Activated naive CD4-positive, alpha-beta T cell treated with anti-CD3 and anti-CD28 coated beads, Interleukin-2, amount 50 U/mL, for 72 hours (primary cell): ENCODE data around the gene NR2F2. TPM values are rescaled to one million over a fixed set of nuclear protein-coding genes. Genes with fewer than 3 reads are reported as not detected.

Experiments
- ATAC-seq, 2 donors: fragments of 150-1000 bp; cut with Tn5 transposase; 2 replicates each; pipeline ENCODE4 v1.10.0; 2021; ENCODE audit warnings: mild to moderate bottlenecking in 2 of 2, moderate library complexity in 2 of 2
- DNase-seq, 2 donors: peaks; one replicate each; pipeline ENCODE4 v3.0.0; 2021 to 2022; ENCODE audit warnings: low spot score in 2 of 2
- H3K27ac Mint-ChIP-seq, 2 donors: one replicate each; pipeline ENCODE4 v1.8.0; 2022; ENCODE audit warnings: mild to moderate bottlenecking in 2 of 2, mixed read lengths in 2 of 2
- H3K36me3 Mint-ChIP-seq, 2 donors: one replicate each; pipeline ENCODE4 v1.8.0; 2022; ENCODE audit warnings: mixed read lengths in 2 of 2
- H3K9me3 Mint-ChIP-seq, 2 donors: one replicate each; pipeline ENCODE4 v1.8.0; 2022; ENCODE audit warnings: mixed read lengths in 2 of 2
- total RNA-seq, 2 donors: library from RNA; stranded (reverse); gene quantifications; one replicate each; pipeline ENCODE4 v1.2.3, GENCODE V29; 2022

Gene NR2F2
- total RNA-seq = not detected

- Mint-ChIP-seq H3K36me3 (peaks cover 7 to 56% of the 10 kb centered on the region in 2 donors), H3K9me3 (peaks cover 0 to 11% of the 10 kb centered on the region in 2 donors), H3K27ac (peak within 1 kb of the TSS in 1 of 2 donors; percentile 93)
- ATAC-seq (peak; percentile 33 to 95), DNase-seq (peak in 1 of 2 donors; percentile 63)
Measured at GRCh38 chr15:96330450-96331143, at the start of gene NR2F2. Gene NR2F2, plus strand, starts transcription at chr15:96330700. Its CDS starts 1,406 bp downstream, at chr15:96332106.

GRCh38 chr15:96285305-96285704 is 45.2 kb upstream of the NR2F2 start:
- DNase-seq (no peak), ATAC-seq (no peak)
- H3K36me3 Mint-ChIP-seq = peaks cover 0 to 10% of the 10 kb centered on the region in 2 donors
- no peak overlapping the region for H3K27ac Mint-ChIP-seq
- H3K9me3 Mint-ChIP-seq = peaks cover 10 to 16% of the 10 kb centered on the region in 2 donors

GRCh38 chr15:96285729-96286254 is 44.7 kb upstream of the NR2F2 start:
- no peak for ATAC-seq
- Mint-ChIP-seq H3K27ac (no peak overlapping the region), H3K36me3 (peaks cover 0 to 10% of the 10 kb centered on the region in 2 donors), H3K9me3 (peaks cover 10 to 16% of the 10 kb centered on the region in 2 donors)
- no peak for DNase-seq

GRCh38 chr15:96290679-96291078 is 39.8 kb upstream of the NR2F2 start:
- Mint-ChIP-seq H3K36me3 (peaks cover 0 to 6% of the 10 kb centered on the region in 2 donors), H3K9me3 (peaks cover 0 to 3% of the 10 kb centered on the region in 2 donors), H3K27ac (no peak overlapping the region)
- DNase-seq = no peak
- ATAC-seq = no peak

GRCh38 chr15:96292635-96293034 is 37.9 kb upstream of the NR2F2 start:
- peaks cover under 1 to 4% of the 10 kb centered on the region in 2 donors for H3K9me3 Mint-ChIP-seq
- H3K27ac Mint-ChIP-seq = no peak overlapping the region
- DNase-seq (no peak), ATAC-seq (no peak)
- peaks cover 2 to 5% of the 10 kb centered on the region in 2 donors for H3K36me3 Mint-ChIP-seq

- no peak overlapping the region for H3K27ac Mint-ChIP-seq
- H3K36me3 Mint-ChIP-seq = peaks cover 6 to 11% of the 10 kb centered on the region in 2 donors
- peaks cover 6 to 12% of the 10 kb centered on the region in 2 donors for H3K9me3 Mint-ChIP-seq
- DNase-seq (no peak), ATAC-seq (no peak)
Measured at GRCh38 chr15:96293441-96293840, 37.1 kb upstream of the NR2F2 start.

DNA sequence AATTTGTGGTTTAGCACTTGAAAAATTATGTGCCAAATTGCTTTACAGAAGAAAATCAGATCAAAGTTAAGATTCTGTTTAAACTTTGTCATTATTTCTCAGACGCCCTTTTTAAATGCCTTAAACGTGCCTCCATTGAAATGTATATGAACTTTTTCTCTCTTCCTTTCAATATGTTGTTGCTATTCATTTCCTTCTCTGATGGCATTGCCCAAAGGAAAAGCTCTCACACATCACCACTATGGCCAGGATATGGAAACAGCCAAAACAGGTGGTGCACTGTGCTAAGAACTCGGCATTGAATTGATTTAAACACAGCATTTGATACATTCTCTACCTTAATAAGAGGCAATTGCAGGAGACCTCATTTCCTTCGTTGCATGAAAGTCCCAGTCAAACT is 35.7 kb upstream of the NR2F2 start:
- Mint-ChIP-seq H3K36me3 (peaks cover 6 to 15% of the 10 kb centered on the region in 2 donors), H3K27ac (no peak overlapping the region), H3K9me3 (peaks cover 6 to 12% of the 10 kb centered on the region in 2 donors)
- no peak for ATAC-seq
- no peak for DNase-seq

- no peak for DNase-seq
- peaks cover 9 to 12% of the 10 kb centered on the region in 2 donors for H3K9me3 Mint-ChIP-seq
- H3K27ac Mint-ChIP-seq = no peak overlapping the region
- ATAC-seq = no peak
- H3K36me3 Mint-ChIP-seq = peaks cover 6 to 16% of the 10 kb centered on the region in 2 donors
Measured at GRCh38 chr15:96296264-96296663, 34.2 kb upstream of the NR2F2 start.

DNA sequence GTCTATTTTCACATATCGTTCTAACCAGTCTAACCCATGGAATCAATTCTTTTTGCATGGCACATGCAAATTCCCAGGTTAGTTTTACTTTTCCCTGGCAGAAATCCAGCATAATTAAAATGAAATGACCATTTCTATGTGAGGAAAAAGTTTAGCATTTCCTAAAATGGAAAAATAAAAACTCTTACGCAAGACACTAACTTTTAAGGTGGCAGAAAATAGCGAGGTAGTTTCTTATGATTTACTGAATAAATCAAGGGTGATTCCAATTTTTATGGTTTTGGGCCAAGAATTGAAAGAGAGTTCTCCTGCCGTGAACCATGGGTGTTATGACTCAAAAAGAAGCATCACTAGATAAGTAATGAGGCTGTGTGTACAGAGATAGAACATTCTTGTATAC is 32.7 kb upstream of the NR2F2 start:
- Mint-ChIP-seq H3K9me3 (peaks cover 9 to 12% of the 10 kb centered on the region in 2 donors), H3K36me3 (peaks cover 6 to 14% of the 10 kb centered on the region in 2 donors), H3K27ac (no peak overlapping the region)
- DNase-seq (no peak), ATAC-seq (no peak)

- ATAC-seq (no peak), DNase-seq (no peak)
- H3K36me3 Mint-ChIP-seq = peaks cover 6 to 12% of the 10 kb centered on the region in 2 donors
- peaks cover 9 to 12% of the 10 kb centered on the region in 2 donors for H3K9me3 Mint-ChIP-seq
- no peak overlapping the region for H3K27ac Mint-ChIP-seq
Measured at GRCh38 chr15:96298217-96298616, 32.3 kb upstream of the NR2F2 start.

DNA sequence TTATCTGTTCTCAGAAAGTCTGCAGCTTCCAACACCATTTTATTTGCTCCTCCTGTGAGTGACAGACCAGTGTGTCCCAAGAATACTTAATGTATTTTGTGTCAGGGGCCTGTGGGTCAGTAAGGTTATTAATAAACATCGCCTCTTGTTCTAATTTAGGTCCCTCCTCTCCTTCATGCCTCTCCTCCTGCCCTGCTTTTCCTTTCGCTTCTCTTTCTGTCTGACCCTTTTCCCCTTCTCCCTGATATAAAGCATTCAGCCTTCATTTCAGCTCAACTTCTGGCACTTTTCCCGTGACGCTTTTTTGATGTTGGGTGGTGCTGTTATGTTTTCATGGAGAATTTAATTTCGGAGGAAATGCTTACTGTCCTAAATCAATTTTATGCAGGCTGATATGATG is 29.7 kb upstream of the NR2F2 start:
- H3K27ac Mint-ChIP-seq = no peak overlapping the region
- peaks cover 9 to 12% of the 10 kb centered on the region in 2 donors for H3K9me3 Mint-ChIP-seq
- H3K36me3 Mint-ChIP-seq = peaks cover 6 to 12% of the 10 kb centered on the region in 2 donors
- DNase-seq (no peak), ATAC-seq (no peak)

- ATAC-seq (no peak), DNase-seq (no peak)
- no peak overlapping the region for H3K27ac Mint-ChIP-seq
Measured at GRCh38 chr15:96303503-96304056, 26.9 kb upstream of the NR2F2 start.

DNA sequence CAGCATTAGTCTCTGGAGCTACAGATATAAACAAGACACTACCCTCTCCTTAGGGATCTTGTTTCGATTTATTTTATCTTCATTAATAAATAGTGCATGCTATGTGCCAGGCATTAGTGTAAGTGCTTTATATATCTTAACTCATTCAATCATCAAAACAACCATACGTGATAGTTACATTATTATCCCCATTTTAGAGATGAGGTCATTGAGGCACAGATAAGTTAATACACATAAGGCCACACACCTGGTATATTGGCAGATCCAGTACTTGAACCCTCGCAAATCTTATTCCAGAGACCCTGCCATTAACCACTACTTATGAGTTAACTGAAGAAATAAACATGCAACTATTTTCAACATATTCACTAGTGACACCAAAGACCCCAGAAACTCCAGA is 25.7 kb upstream of the NR2F2 start:
- H3K9me3 Mint-ChIP-seq = peaks cover 0 to 7% of the 10 kb centered on the region in 2 donors
- peaks cover 0 to under 1% of the 10 kb centered on the region in 2 donors for H3K36me3 Mint-ChIP-seq
- DNase-seq = no peak
- no peak overlapping the region for H3K27ac Mint-ChIP-seq
- no peak for ATAC-seq

More at GRCh38 chr15:96303503-96304056, 26.9 kb upstream of the NR2F2 start:
- Mint-ChIP-seq H3K36me3 (peaks cover 0 to 5% of the 10 kb centered on the region in 2 donors), H3K9me3 (peaks cover 0 to 7% of the 10 kb centered on the region in 2 donors)

- Mint-ChIP-seq H3K9me3 (peaks cover 0 to 3% of the 10 kb centered on the region in 2 donors), H3K27ac (no peak overlapping the region), H3K36me3 (no peaks in the 10 kb centered on the region)
- no peak for ATAC-seq
- no peak for DNase-seq
Measured at GRCh38 chr15:96306321-96306720, 24.2 kb upstream of the NR2F2 start.

DNA sequence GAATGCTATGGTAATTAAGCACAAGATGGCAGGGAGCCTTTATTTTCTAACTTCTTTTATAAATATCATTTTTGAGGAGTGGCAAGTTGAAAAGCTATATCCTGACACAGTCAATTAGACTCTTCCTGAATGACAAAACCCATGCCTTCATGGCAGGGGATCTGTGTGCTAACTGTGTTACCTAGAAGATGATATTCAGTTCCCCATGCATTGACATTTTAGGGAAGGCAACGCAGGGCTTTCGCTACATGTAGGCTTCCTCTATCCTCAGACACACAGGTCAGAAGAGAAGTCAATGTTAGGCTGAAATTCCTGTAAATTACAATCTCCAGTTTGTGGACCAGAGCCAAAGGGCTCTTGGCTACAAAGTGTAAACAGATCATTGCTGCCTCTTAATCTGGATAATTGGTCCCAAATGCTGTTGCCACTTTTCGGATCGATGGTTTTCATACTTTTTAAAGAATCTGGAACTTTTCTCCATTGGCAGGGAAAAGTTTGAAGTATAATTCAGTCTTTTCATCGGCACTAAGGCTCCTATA is 22.6 kb upstream of the NR2F2 start:
- H3K9me3 Mint-ChIP-seq = no peaks in the 10 kb centered on the region
- no peaks in the 10 kb centered on the region for H3K36me3 Mint-ChIP-seq
- ATAC-seq (no peak), DNase-seq (no peak)
- no peak overlapping the region for H3K27ac Mint-ChIP-seq

DNA sequence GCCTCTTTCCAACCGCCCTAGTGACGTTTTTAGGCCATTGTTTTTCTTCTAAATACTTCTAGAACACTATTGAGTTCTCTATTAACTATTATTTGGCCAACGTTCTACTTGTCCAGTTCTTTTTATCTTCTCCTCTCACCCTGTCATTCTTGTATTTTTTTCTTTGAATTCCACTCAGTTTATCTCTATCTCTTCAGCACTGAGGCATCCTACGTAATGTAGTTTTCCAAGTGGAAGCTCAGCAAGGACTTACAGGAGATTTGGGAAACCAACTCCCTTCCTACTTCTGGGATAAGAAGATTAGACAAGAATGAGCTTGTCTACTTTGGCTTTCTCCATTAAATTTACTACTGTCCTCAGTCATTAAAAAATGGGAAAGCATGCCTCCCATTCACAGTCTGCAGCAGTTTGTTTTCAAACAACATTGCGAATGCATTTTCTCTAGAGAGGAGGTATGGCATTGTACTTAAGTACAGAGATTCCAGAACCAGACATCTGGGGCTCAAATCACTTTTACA is 21.3 kb upstream of the NR2F2 start:
- DNase-seq (no peak), ATAC-seq (no peak)
- Mint-ChIP-seq H3K9me3 (no peaks in the 10 kb centered on the region), H3K27ac (no peak overlapping the region), H3K36me3 (no peaks in the 10 kb centered on the region)
